Smooth muscle cell (in vitro differentiated cells): Measurements from ENCODE around the gene MEMO1. TPM values are rescaled to one million over a fixed set of nuclear protein-coding genes. Genes with fewer than 3 reads are reported as not detected.

ENCODE experiments used
- DNase-seq: peaks from one replicate; lab custom pipeline; 2025; ENCODE audit not compliant: unreplicated experiment; lab: John Stamatoyannopoulos, UW
- H2AFZ ChIP-seq: fragments of 200-600 bp; sonication (generic); 2 replicates; pipeline ENCODE4 v1.6.0; 2016; ENCODE audit warnings: antibody characterized with exemption, low read depth, mild to moderate bottlenecking
- H3F3A ChIP-seq: fragments of 200-600 bp; sonication (generic); 2 replicates; pipeline ENCODE4 v1.6.0; 2017; ENCODE audit warnings: antibody characterized with exemption, low read depth
- H3K27ac ChIP-seq: fragments of 200-600 bp; sonication (generic); 2 replicates; pipeline ENCODE4 v1.5.1; 2016; ENCODE audit warnings: low read depth, mild to moderate bottlenecking
- H3K27me3 ChIP-seq: fragments of 200-600 bp; sonication (generic); 2 replicates; pipeline ENCODE4 v1.6.1; 2016; ENCODE audit warnings: low read depth, mild to moderate bottlenecking
- H3K36me3 ChIP-seq: fragments of 200-600 bp; sonication (generic); 2 replicates; pipeline ENCODE4 v1.5.1; 2016; ENCODE audit warnings: low read depth
- H3K4me1 ChIP-seq: fragments of 200-600 bp; sonication (generic); 2 replicates; pipeline ENCODE4 v1.5.1; 2016; ENCODE audit warnings: low read depth
- H3K4me2 ChIP-seq: fragments of 200-600 bp; sonication (generic); 2 replicates; pipeline ENCODE4 v1.6.0; 2016; ENCODE audit warnings: mild to moderate bottlenecking
- H3K4me3 ChIP-seq: fragments of 200-600 bp; sonication (generic); 2 replicates; pipeline ENCODE4 v1.5.1; 2016; ENCODE audit warnings: mild to moderate bottlenecking
- H3K79me2 ChIP-seq: fragments of 200-600 bp; sonication (generic); 2 replicates; pipeline ENCODE4 v1.6.0; 2016; ENCODE audit warnings: low read depth, mild to moderate bottlenecking
- H3K9ac ChIP-seq: fragments of 200-600 bp; sonication (generic); 2 replicates; pipeline ENCODE4 v1.6.0; 2016; ENCODE audit warnings: low read depth
- H3K9me3 ChIP-seq: fragments of 200-600 bp; sonication (generic); replicated peaks from 2 replicates; pipeline ENCODE4 v1.5.1; 2016; ENCODE audit warnings: low read depth
- H4K20me1 ChIP-seq: fragments of 200-600 bp; sonication (generic); 2 replicates; pipeline ENCODE4 v1.6.0; 2016; ENCODE audit warnings: low read depth
- CTCF ChIP-seq: fragments of 200-600 bp; sonication (generic); IDR thresholded peaks from 2 replicates; pipeline ENCODE4 v1.5.1; 2017; ENCODE audit warnings: borderline replicate concordance, mild to moderate bottlenecking, antibody characterized with exemption; ENCODE audit not compliant: insufficient read depth, poor library complexity, severe bottlenecking
- WGBS: methylation state at CpG from one replicate; pipeline ENCODE4 v1.1.7; 2016; ENCODE audit warnings: low lambda C conversion rate; 5-methylcytosine and 5-hydroxymethylcytosine counted together
- polyA plus RNA-seq: library from polyadenylated mRNA; unstranded; fragments of >200 nt; fragmentation: Nextera tagmentation; extraction: Ambion mirVana; gene quantifications from 2 replicates; pipeline ENCODE4 v1.2.1, GENCODE V29; 2016
- total RNA-seq: library from RNA; depleted of rRNA; stranded (reverse); fragments of >200 nt; gene quantifications from 2 replicates; pipeline ENCODE4 v1.2.3, GENCODE V29; 2014

MEMO1 gene
- total and polyA plus RNA-seq, 2 experiments from 2014 or later, result 32.2 to 33.4 TPM

GRCh38 chr2:31980674-31981356 is 30.0 kb downstream of the MEMO1 start:
- Histone ChIP-seq H3K36me3 (no peaks in the 10 kb centered on the region), H3K27me3 (no peaks in the 10 kb centered on the region), H3K79me2 (peaks cover 100% of the 10 kb centered on the region), H4K20me1 (peaks cover 89% of the 10 kb centered on the region), H3K9me3 (no peaks in the 10 kb centered on the region), H3K4me3 (no peak overlapping the region), H2AFZ (no peak overlapping the region), H3K27ac (peak overlapping the region; percentile 60), H3F3A (no peaks in the 10 kb centered on the region), H3K4me1 (peaks cover 4% of the 10 kb centered on the region), H3K9ac (no peak overlapping the region), H3K4me2 (peak overlapping the region; percentile 33)
- TF ChIP-seq CTCF, result no peak
- WGBS, result 77% methylated on average over 6 of the region's 6 CpGs
- DNase-seq, result no peak

GRCh38 chr2:31979956-31980355 is 30.9 kb downstream of the MEMO1 start:
- peaks cover 4% of the 10 kb centered on the region for H3K4me1 ChIP-seq
- no peak overlapping the region for H3K27ac ChIP-seq
- no peaks in the 10 kb centered on the region for H3F3A ChIP-seq
- no peak overlapping the region for H3K4me2 ChIP-seq
- H3K9me3 ChIP-seq, result no peaks in the 10 kb centered on the region
- DNase-seq, result no peak
- H3K79me2 ChIP-seq, result peaks cover 100% of the 10 kb centered on the region
- no peaks in the 10 kb centered on the region for H3K36me3 ChIP-seq
- no peak overlapping the region for H2AFZ ChIP-seq
- H4K20me1 ChIP-seq, result peaks cover 90% of the 10 kb centered on the region
- no peak for TF ChIP-seq CTCF
- no peaks in the 10 kb centered on the region for H3K27me3 ChIP-seq
- WGBS, result 93% methylated on average over 3 of the region's 3 CpGs
- no peak overlapping the region for H3K9ac ChIP-seq
- no peak overlapping the region for H3K4me3 ChIP-seq

- no peak for DNase-seq
- H3K27ac ChIP-seq, result no peak overlapping the region
- no peak overlapping the region for H2AFZ ChIP-seq
- no peaks in the 10 kb centered on the region for H3K27me3 ChIP-seq
- no peak for TF ChIP-seq CTCF
- H3K9ac ChIP-seq, result no peak overlapping the region
- 93% methylated on average over 3 of the region's 3 CpGs for WGBS
- peaks cover 4% of the 10 kb centered on the region for H3K4me1 ChIP-seq
- H3K36me3 ChIP-seq, result no peaks in the 10 kb centered on the region
- H3F3A ChIP-seq, result no peaks in the 10 kb centered on the region
- peaks cover 90% of the 10 kb centered on the region for H4K20me1 ChIP-seq
- H3K9me3 ChIP-seq, result no peaks in the 10 kb centered on the region
- H3K79me2 ChIP-seq, result peaks cover 100% of the 10 kb centered on the region
- no peak overlapping the region for H3K4me2 ChIP-seq
- H3K4me3 ChIP-seq, result no peak overlapping the region
Observed at GRCh38 chr2:31979018-31979417, 31.8 kb downstream of the MEMO1 start.

- H3K36me3 ChIP-seq, result no peaks in the 10 kb centered on the region
- no peak for DNase-seq
- H3F3A ChIP-seq, result no peaks in the 10 kb centered on the region
- peaks cover 90% of the 10 kb centered on the region for H4K20me1 ChIP-seq
- H3K4me1 ChIP-seq, result peaks cover 4% of the 10 kb centered on the region
- H2AFZ ChIP-seq, result no peak overlapping the region
- H3K4me2 ChIP-seq, result no peak overlapping the region
- no peak overlapping the region for H3K27ac ChIP-seq
- H3K79me2 ChIP-seq, result peaks cover 100% of the 10 kb centered on the region
- WGBS, result 97% methylated on average over 6 of the region's 6 CpGs
- TF ChIP-seq CTCF, result no peak
- H3K9me3 ChIP-seq, result no peaks in the 10 kb centered on the region
- H3K4me3 ChIP-seq, result no peak overlapping the region
- H3K9ac ChIP-seq, result no peak overlapping the region
- H3K27me3 ChIP-seq, result no peaks in the 10 kb centered on the region
Observed at GRCh38 chr2:31978436-31978835, 32.4 kb downstream of the MEMO1 start.
